Hepatocyte (in vitro differentiated cells): Measurements from ENCODE around the gene BPI.

Experiments used
- EZH2 ChIP-seq: fragments of 200-600 bp; sonication (generic); IDR thresholded peaks from 2 replicates; pipeline ENCODE4 v1.6.1; 2016; ENCODE audit warnings: antibody characterized with exemption, mild to moderate bottlenecking, borderline replicate concordance
- EZH2phosphoT487 ChIP-seq: fragments of 200-600 bp; sonication (generic); IDR thresholded peaks from one replicate; pipeline ENCODE4 v1.6.1; 2018; ENCODE audit warnings: antibody characterized with exemption, mild to moderate bottlenecking, low read depth, moderate library complexity; ENCODE audit not compliant: unreplicated experiment, severe bottlenecking
- TF ChIP-seq, protein P1 (sequence below): fragments of 200-600 bp; sonication (generic); IDR thresholded peaks from 2 replicates; pipeline ENCODE4 v1.5.1; 2016; ENCODE audit warnings: antibody characterized with exemption, mild to moderate bottlenecking; ENCODE audit not compliant: poor library complexity

GRCh38 chr20:38337561-38338140, 33.7 kb downstream of the BPI start:
- TF ChIP-seq, protein P1, sequence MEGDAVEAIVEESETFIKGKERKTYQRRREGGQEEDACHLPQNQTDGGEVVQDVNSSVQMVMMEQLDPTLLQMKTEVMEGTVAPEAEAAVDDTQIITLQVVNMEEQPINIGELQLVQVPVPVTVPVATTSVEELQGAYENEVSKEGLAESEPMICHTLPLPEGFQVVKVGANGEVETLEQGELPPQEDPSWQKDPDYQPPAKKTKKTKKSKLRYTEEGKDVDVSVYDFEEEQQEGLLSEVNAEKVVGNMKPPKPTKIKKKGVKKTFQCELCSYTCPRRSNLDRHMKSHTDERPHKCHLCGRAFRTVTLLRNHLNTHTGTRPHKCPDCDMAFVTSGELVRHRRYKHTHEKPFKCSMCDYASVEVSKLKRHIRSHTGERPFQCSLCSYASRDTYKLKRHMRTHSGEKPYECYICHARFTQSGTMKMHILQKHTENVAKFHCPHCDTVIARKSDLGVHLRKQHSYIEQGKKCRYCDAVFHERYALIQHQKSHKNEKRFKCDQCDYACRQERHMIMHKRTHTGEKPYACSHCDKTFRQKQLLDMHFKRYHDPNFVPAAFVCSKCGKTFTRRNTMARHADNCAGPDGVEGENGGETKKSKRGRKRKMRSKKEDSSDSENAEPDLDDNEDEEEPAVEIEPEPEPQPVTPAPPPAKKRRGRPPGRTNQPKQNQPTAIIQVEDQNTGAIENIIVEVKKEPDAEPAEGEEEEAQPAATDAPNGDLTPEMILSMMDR, result peak; percentile 33
- TF ChIP-seq EZH2 (no peak), EZH2phosphoT487 (no peak)
